HG03280 (cell line): ENCODE results near the gene MALRD1.

Source experiments
- ATAC-seq: cut with Tn5 transposase; IDR thresholded peaks from one replicate; pipeline ENCODE4 v1.9.1; 2021; ENCODE audit warnings: mild to moderate bottlenecking, moderate library complexity; ENCODE audit not compliant: unreplicated experiment

MALRD1 gene

DNA sequence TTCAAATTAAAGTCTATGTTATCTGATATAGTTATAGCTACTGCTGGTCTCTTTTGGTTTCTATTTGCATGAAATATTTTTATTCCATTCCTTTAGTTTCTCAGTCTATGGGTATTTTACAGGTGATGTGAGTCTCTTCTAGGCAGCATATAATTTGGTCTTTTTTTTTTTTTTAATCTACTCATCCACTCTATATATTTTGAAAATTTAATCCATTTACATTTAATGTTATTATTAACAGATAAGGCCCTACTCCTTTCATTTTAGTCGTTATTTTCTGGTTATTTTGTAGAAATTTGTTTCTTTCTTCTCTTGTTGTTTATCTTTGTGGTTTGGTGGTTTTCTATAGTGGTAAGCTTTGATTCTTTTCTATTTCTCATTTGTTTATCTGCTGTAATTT is 58.8 kb downstream of the MALRD1 start:
- ATAC-seq, result no peak

DNA sequence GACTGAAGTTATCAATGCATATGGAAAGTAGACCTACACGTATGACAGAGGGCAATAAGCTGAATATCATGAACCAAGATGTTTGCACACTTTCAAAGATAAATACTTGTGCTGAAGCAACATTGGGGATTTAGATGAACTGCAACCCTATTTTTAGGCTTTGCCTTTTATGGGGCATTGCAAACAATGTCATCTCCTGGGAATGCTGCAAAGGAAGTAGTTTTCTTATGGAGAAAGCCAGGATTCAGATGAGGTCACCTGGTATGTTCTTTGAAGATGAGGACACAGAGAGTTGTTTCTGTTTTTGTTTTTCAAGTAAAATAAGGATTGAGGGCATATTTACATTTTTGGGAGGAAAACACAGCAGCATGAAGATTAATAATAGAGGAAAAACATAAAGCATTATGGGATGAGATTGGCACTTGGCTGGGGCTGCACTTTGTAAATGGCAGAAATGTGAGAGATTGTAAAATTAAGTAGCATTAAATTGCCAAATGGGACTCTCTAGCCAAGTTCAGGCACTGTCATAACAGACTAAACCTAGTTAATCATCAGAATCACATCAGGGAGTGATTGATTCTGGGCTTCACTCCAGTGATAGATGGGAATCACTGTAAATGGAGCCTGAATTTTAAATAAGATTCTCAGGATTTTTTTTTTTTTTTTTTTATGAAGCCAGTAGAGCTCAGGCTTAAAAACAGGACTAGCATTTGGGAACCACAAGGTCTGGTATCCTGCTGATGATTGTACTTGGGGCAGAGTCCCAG is 63.1 kb downstream of the MALRD1 start:
- no peak for ATAC-seq

DNA sequence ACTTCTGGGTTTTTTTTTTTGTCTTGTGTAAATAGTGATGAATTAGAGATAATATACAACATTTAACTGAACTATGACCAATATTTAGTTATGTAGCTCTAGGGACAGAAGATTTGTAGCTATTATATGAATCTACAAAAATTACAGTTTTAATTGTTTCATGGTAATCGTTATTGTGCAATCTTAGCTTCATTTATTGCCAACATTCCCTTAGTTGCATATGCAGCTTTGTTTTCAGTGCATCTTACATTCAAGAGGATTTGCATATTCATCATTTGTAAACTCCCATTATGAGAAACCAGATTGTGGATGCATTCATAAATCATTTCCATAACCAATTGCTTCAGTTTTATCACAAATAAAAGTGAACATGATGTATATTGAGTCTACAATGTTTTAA is 68.8 kb downstream of the MALRD1 start:
- ATAC-seq, result no peak

DNA sequence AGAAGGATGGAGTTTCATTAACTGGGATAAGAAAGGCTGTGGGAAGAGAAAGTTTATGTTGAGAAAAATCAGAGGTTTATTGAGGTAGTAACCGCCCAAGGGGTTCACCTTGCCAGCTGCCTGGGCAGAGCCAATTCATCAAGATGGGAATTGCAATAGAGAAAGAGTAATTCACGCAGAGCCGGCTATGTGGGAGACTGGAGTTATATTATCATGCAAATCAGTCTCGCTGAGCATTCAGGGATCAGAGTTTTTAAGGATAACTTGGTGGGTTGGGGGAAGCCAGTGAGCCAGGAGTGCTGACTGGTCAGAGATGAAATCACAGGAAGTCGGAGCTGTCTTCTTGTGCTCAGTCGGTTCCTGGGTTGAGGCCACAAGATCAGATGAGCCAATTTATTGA is 70.6 kb downstream of the MALRD1 start:
- no peak for ATAC-seq

DNA sequence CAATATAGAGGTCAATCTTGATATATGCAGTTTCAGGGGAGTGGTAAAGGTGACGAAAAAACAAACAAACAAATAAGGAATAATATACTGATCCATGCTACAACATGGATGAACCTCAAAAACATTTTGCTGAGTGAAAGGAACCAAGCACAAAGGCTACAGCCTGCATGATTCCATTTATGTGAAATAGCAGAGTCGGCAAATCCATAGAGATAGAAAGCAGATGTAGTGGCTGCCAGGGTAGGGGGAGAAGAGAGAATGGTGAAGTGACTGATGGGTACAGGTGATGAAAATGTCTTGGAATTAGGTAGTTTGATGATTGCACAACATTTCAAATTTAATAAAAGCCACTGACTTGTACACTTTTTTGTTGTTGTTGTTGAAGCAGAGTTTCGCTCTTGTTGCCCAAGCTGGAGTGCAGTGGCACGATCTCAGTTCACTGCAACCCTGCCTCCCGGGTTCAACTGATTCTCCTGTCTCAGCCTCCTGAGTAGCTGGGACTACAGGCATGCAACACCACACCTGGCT is 71.8 kb downstream of the MALRD1 start:
- no peak for ATAC-seq

DNA sequence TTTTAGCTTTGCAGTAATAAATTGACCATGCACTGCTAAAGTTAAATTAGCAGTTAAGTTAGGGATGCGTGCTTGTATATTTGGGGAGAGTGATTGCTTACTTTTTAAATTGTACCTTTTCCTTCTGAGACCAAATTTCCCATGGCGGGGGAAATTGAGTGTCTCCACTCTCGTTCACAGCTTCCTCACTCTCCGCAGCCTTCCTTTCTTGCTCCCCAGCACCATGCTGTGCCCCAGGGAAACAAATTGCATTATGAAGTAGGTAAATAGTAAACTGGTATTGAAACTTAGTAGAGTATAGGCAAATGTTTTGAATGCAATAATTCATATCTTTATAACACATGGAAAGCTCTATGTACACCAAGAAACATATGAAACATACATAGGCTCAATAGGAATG is 85.4 kb downstream of the MALRD1 start:
- no peak for ATAC-seq

DNA sequence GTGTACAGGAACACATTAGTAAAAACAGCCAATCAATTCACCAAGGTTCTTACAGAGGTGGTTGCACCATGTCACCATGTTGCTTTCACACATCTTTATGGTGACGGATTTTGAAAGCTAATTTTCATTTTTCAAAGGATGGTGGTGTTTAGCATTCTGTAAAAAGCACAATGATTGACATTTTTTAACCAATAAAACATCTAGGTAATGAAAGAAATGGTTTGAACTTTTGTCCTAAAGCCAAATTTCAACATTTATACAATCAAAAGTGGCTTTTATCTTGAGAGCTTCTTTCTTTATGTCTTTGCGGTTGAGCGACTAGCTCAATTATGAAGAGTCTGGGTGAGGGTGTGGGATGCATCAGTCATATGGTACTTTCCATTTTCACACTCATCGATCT is 94.4 kb downstream of the MALRD1 start:
- no peak for ATAC-seq

DNA sequence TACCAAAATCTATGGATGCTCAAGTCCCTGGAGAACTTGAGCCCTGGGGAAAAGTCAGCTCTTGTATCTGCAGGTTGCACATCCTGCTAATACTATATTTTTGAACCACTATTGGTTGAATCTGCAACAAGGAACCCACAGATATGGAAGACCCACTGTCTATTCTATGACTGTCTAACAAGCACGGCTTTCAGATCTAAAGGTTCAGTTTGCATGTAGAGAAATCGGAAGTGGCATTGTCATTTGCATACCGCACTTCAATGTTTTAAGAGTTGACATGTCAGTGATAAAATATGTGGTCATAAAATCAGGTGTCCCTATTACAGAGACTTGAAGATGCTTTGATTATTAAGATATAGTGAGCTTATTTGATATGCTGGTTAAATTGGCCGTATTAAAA is 95.6 kb downstream of the MALRD1 start:
- no peak for ATAC-seq

DNA sequence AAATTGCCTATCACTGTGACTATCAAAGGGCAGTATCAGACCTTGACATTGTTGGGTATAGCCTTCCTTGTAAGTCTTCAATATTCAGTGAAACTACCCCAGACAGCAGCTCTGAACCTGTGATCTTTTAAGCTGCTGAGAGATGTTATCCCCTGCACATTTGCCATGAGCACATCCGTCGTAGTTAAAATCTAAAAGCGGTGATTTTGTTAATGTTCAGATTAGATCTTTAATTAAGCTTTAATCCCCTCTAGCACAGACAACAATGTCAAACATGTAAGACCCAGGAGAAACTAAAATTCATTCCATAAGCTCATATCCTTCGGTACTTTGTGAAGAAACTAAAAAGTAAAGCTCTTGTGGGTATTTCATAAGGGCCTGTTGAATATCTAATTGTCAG is 105.8 kb downstream of the MALRD1 start:
- ATAC-seq, result no peak

DNA sequence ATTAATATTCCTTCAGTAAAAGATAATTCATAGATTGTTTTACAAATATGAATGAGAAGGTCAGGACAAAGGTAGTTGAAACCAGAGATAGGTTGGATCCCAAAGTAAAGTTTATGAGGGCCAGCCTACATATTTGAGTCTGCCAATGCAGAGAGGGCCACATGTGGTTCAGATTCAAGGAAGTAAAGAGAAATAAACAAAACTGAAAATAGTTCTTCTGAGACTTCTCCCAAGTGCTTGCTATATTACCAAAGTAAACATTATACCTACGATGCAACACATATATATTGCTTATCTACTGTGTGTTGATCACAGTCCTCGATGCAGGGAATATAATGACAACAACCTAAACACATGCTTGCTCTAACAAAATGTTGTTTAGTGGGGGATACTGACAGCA is 109.8 kb downstream of the MALRD1 start:
- no peak for ATAC-seq

DNA sequence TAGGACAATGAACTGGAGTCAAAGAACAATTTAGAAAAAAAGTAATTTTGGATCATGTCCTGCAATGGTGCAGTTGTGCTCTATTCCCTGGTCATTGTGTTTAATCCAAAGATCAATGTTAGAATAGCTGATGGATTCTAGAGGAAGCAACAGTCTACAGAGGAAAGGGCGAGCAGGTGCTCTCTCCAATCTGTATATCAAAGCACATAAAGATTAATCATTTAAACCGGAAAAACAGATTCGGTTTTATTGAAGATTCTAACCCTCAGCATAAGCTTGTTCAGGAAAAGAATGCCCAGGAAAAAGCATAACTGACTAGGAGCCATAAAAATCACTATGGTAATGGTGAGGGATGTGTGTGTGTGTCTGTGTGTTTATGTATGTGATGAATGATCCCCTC is 110.3 kb downstream of the MALRD1 start:
- ATAC-seq, result no peak

DNA sequence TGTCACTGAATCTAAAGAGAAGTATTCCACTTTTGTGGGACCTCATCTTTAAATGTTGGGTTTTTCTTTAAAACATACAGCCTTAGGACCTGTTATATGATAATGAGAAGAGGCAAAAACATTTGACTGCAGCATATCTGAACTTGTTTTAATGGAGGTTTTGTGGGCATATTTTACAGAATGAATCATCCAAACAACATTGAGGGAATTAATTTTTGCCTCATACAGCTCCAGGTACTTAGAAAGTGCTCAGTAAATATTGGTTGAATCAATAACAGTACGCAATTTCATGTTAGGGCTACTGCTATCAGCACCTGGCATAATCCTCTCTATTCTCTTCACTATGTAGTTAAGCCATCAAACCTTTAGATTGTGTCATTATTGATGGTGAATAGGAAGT is 115.9 kb downstream of the MALRD1 start:
- no peak for ATAC-seq

DNA sequence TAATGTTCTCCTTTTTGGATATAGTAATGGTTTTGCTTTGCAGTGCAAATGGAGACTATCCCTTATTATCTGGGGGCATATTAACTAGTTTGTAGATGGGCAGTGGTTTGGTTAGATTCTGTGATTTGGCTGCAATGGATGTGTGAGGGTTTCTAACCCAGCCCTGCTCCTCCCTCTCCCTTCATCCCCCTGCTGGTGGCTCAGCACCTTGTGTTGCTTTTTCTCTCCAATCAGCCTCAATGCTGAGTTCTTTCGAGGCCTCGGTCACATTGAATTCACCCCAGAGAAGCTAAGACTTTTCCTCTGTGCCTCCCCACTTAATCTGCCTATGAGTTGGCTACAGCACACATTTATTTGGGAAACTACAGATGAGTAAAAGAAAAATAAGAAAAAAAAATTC is 120.0 kb downstream of the MALRD1 start:
- ATAC-seq, result no peak

DNA sequence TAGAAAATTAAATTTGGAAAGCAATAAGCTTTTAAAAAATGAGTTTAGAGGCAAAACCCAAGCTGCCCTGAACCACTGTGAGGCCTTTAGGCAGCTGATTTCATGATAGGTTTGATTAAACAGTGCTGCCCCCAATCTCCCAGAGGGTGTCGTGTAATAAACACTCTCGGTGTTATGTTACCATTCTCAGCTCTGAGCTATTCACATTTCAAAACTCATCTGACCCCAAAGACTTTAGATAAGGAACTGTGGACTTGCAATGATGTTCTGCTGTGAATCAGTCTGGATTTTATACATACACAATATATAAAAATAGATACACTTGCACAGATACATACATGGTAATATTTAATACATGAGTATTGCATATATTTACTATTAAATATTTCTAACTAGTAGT is 120.4 kb downstream of the MALRD1 start:
- ATAC-seq, result no peak

DNA sequence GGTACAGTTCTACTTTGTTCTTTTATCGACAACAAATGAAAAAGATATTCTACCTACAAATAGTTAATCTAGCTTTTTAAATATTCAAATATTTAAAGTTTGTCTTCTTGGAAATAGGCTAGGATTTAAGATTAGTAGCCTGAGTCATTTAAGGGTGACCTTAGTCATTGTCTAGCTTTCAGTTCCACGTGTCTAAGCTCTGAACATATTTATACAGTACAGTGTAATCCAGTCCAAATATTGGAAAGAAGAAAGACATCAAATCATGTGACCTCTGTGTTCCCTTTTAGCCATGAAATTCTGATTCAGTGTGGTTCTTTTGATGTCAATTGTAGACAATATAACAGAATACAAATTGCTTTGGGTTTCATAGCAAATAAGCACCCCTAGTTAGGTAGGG is 121.1 kb downstream of the MALRD1 start:
- ATAC-seq, result no peak

DNA sequence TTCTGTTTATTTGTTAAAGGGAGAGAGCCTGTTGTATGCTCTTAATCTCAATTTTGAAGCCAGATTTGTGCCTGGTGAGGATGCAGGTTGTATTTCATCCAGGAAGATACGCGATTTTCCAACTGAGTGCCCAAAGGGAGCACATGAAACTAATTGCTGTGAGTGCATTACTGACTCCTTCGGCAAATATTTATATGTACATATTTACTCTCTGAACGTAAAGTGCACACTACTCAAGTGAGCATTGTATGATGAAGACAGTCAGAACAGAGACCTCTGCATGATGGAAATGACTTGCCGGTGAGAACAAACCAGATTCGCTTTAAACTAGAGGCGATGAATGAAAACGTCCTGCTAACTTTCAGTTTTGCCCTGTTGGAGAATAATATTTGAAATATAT is 130.1 kb downstream of the MALRD1 start:
- ATAC-seq, result no peak

DNA sequence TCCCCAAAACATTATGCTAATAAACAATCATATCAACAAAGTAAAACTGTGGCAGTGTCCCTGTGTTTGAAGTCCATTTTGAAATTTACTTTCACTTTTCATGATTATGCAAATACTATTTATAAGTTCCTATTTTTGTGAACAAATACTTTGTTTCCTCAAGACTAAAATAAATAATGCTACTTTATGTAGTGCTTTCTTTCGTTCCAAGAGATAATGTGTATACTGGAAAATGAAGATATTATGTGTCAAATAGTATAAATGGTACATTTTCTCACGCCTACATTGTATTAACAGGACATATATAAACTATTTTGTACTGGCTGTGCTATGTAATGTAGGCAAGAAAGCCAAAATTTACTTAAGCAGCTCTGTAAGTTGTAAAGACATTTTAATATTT is 136.3 kb downstream of the MALRD1 start:
- no peak for ATAC-seq

DNA sequence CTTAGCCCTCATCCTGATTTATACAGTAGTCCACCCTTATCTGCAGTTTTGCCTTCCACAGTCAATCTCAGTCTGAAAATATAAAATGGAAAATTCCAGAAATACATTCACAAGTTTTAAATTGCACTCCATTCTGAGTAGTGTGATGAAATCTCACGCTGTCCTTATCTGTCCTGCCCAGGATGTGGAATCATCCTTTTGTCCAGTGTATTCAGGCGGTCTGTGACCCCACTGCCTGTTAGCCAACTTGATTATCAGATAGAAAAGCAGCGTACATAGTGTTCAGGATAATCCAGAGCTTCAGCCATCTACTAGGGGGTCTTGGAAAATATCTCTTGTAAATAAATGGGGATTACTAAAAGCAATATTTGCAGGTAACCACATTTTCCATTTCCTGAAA is 146.3 kb downstream of the MALRD1 start:
- ATAC-seq, result no peak

DNA sequence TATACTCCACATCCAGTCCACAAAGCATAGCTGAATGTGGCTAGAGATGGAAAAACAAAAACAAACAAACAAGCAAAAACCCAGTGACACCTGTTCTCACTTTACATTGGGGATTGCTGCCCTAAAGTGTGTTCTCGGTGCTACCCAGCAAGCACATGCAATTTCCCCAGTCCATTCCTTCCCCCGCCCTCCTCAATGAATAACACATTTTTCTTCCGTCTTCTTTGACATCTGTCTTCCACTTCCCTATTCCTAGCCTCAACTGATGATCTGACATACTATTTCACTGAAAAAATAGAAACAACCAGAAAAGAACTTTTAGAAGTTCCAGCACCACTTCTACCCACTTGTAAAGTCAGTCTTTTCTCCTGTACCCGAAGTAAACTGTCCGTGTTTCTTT is 147.1 kb downstream of the MALRD1 start:
- ATAC-seq, result no peak

DNA sequence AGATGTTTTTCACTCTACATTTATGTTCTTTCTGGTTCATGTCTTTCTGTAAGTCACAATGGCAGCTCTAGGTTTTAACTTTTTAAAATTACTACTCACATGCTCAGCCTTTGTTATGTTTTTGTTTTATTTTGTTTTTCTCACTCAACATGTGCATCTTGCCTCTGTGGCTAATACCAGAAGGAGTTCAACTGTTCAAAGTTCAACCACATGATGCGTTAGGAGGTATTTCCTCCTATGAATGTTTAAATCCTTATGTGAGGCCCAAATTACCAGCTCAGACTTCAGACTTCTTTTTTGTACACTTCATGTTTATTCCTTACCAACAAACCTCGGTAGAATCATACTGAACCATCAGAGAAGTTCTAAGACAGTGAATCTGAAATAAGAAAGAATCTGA is 151.6 kb downstream of the MALRD1 start:
- ATAC-seq, result no peak

DNA sequence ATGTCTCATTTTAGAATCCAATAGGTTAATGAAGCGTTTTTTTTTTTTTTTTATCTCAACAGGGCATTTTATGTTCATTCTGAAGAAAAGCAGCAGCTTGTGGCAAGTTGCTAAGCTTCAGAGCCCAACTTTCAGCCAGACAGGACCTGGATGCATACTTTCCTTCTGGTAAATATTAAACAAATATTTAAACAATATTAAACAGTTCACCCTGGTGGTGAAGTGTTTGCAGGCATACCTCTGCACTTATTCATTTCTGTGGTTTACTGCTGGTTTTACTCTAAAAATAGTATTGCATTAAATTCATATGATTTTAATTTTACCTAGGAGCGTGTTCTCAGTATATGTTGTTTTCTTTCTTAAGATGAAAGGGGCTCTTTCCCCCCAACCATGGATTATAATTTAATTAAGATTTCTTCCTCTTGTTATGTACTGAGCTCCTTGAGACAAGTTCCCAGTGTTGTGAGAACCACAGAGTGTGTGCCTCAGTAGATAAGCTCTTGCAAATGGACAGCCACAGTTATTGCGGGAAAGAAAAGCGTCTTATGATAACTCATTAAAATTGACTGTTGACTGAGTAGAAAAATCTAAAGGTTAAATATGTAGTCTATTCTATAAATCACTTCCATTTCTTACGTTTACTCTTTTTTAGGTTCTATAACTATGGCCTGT is 155.8 kb downstream of the MALRD1 start:
- ATAC-seq, result no peak

DNA sequence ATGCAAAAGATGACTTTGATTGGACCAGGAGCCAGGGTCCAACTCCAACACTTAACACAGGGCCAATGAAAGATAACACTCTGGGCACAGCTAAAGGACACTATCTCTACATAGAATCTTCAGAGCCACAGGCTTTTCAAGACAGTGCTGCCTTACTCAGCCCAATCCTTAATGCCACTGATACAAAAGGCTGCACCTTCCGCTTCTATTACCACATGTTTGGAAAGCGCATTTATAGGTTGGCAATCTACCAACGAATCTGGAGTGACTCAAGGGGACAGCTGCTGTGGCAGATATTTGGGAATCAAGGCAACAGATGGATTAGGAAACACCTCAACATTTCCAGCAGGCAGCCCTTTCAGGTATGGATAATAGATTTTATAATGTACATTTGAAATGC is 160.7 kb downstream of the MALRD1 start:
- no peak for ATAC-seq

DNA sequence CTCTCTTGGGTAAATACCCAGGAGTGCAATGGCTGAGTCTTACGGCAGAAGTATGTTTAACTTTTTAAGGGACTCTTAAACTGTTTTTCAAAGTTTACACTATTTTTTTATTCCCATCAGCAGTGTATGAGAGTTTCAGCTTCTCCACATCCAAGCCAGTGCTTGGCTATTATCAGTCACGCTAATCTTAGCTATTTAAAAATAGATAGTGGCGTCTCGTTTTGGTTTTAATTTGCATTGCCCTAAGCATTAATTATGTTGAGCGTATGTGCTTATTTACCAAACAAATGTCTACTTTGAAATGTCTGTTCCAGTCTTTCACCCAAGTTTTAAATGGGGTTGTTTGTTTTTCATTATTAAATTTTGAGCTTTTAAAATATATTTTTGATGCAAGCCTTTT is 164.0 kb downstream of the MALRD1 start:
- no peak for ATAC-seq
